Mesothelial cell of epicardium (in vitro differentiated cells): ENCODE measurements around the gene NGF. TPM values are rescaled to one million over a fixed set of nuclear protein-coding genes. Genes with fewer than 3 reads are reported as not detected.
"Not testable (repeated sequence)": the region's sequence is repeated elsewhere in the genome, so short reads cannot be mapped to it uniquely, and the experiment has no call there.

Experiments
- DNase-seq, 2 experiments: peaks; one replicate each; pipeline ENCODE4 v3.0.0; 2021; ENCODE audit warnings: low spot score in 2 of 2; ENCODE audit not compliant: unreplicated experiment in 2 of 2
- H3K27ac Mint-ChIP-seq: 2 replicates; pipeline ENCODE4 v1.8.0; 2021; ENCODE audit warnings: mixed read lengths
- H3K27me3 Mint-ChIP-seq: 2 replicates; pipeline ENCODE4 v1.8.0; 2021; ENCODE audit warnings: low read depth, mixed read lengths
- H3K36me3 Mint-ChIP-seq: 2 replicates; pipeline ENCODE4 v1.8.0; 2021; ENCODE audit warnings: mixed read lengths
- H3K4me1 Mint-ChIP-seq: 2 replicates; pipeline ENCODE4 v1.8.0; 2021; ENCODE audit warnings: mixed read lengths
- H3K4me3 Mint-ChIP-seq: 2 replicates; pipeline ENCODE4 v1.8.0; 2021; ENCODE audit warnings: mild to moderate bottlenecking, moderate library complexity, mixed read lengths
- H3K9me3 Mint-ChIP-seq: 2 replicates; pipeline ENCODE4 v1.8.0; 2021; ENCODE audit warnings: mixed read lengths
- total RNA-seq: library from RNA; stranded (reverse); gene quantifications from 3 replicates; pipeline ENCODE4 v1.2.1, GENCODE V29; 2021
- TF ChIP-seq, protein P1 (sequence below): fragments of 200-600 bp; sonication (generic); IDR thresholded peaks from one replicate; pipeline ENCODE4 v1.5.0; 2021; ENCODE audit warnings: antibody characterized with exemption; ENCODE audit not compliant: unreplicated experiment

The NGF gene
- total RNA-seq: 4.2 to 4.6 TPM (median 4.5 TPM) in 3 replicates

DNA sequence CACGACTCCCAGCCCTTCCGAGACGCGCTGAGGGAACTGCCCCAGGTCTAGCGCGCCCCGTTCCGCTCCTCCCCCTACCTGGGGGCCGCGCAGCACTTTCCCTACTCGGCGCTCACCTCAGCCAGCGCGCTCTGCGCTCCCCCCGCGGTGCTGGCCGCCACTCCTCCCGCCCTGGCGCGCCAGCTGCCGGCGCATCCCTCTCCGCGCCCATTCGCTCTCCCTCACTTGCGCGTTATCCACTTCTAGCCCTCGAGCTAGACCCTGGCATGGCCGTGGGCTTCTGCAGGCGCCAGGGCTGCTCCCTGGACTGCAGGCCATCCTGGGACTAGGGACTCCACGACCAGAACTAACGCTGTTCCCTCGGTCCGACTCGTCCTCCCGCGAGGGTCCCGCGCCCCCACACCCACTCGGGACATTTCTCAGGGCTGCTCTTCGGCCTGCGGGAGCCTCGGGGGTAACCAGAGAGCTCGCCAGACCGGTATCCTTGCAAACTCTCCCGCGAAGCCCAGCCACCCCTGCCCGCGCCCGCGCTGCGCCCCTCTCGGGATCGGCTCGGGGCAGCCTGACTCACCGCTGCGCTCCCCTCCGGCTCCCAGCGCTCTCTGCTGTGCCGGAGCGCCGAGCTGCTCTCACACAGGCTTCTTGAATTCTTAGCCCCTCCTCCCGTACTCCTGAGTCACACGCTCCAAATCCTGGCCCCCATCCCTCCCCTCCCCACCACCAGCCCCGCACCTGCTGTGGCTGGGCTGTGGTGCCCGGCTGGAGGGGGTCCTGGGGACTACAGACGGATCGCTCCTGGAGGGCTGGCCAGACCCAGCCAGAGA lies at the start of gene NGF:
Gene NGF (minus strand): TSS at position 617 of the 824 bp plus-strand sequence. CDS start 51,454 bp downstream, outside the sequence.
- H3K9me3 Mint-ChIP-seq: no peaks in the 10 kb centered on the region
- TF ChIP-seq, protein P1, sequence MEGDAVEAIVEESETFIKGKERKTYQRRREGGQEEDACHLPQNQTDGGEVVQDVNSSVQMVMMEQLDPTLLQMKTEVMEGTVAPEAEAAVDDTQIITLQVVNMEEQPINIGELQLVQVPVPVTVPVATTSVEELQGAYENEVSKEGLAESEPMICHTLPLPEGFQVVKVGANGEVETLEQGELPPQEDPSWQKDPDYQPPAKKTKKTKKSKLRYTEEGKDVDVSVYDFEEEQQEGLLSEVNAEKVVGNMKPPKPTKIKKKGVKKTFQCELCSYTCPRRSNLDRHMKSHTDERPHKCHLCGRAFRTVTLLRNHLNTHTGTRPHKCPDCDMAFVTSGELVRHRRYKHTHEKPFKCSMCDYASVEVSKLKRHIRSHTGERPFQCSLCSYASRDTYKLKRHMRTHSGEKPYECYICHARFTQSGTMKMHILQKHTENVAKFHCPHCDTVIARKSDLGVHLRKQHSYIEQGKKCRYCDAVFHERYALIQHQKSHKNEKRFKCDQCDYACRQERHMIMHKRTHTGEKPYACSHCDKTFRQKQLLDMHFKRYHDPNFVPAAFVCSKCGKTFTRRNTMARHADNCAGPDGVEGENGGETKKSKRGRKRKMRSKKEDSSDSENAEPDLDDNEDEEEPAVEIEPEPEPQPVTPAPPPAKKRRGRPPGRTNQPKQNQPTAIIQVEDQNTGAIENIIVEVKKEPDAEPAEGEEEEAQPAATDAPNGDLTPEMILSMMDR: no peak
- peak in 1 of 2 experiments; percentile 68 for DNase-seq
- peak within 1 kb of the TSS; percentile 77 for H3K27ac Mint-ChIP-seq
- H3K4me3 Mint-ChIP-seq: peak within 1 kb of the TSS; percentile 87
- no peaks in the 10 kb centered on the region for H3K36me3 Mint-ChIP-seq
- peaks cover 32% of the 10 kb centered on the region for H3K27me3 Mint-ChIP-seq
- H3K4me1 Mint-ChIP-seq: peaks cover 25% of the 10 kb centered on the region

DNA sequence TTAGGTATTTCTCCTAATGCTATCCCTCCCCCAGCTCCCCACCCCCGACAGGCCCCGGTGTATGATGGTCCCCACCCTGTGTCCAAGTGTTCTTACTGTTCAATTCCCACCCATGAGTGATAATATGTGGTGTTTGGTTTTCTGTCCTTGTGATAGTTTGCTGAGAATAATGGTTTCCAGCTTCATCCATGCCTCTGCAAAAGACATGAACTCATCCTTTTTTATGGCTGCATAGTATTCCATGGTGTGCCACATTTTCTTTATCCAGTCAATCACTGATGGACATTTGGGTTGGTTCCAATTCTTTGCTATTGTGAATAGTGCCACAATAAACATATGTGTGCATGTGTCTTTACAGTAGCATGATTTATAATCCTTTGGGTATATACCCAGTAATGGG lies 45.4 kb upstream of the NGF start:
- peaks cover 36% of the 10 kb centered on the region for H3K9me3 Mint-ChIP-seq
- not testable (repeated sequence) for H3K36me3 Mint-ChIP-seq, H3K4me3 Mint-ChIP-seq, H3K27me3 Mint-ChIP-seq, H3K27ac Mint-ChIP-seq, H3K4me1 Mint-ChIP-seq, DNase-seq

DNA sequence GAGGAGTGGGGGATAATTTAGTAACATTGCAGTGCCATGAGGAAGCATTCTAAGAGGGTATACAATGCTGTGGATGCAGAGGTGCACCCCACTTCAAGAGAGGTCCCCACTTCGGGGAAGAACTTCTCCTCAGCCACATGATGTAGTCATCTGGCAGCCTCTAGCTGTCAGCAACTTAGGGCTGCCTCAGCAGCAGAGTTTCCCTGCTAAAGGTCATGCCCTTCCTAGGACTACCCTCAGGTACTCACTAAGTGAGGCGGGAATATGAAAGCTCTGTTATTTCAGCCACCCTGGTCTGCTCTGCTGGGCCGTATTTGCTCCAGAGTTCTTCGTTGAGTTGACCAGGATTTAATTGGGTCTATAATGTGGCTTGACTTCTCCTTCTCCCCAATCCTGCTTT lies 41.9 kb upstream of the NGF start:
- Mint-ChIP-seq H3K27me3 (no peaks in the 10 kb centered on the region), H3K4me1 (no peaks in the 10 kb centered on the region), H3K27ac (no peak overlapping the region), H3K9me3 (peaks cover 9% of the 10 kb centered on the region), H3K4me3 (no peak overlapping the region), H3K36me3 (no peaks in the 10 kb centered on the region)
- TF ChIP-seq, protein P1: no peak
- no peak for DNase-seq

DNA sequence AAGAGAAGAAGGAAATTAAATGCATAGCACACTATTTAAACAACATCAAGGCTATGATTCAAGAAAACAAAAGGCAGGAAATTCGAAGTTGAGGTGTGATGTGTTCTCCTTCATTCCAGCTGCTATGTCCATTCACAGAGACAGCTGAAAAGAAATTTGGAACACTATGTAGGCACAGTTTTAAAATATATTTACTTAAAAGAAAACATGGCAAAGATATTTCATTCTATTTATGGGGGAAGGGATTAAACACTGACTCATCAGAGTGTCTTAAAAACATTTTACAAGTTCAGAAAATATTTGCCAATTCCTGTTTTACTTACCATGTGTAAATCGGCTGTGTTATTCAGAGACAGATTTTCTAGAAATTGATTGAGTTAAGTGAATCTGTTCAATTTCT lies 39.4 kb upstream of the NGF start:
- no peaks in the 10 kb centered on the region for H3K27me3 Mint-ChIP-seq
- no peak overlapping the region for H3K4me3 Mint-ChIP-seq
- TF ChIP-seq, protein P1: no peak
- H3K36me3 Mint-ChIP-seq: no peaks in the 10 kb centered on the region
- H3K9me3 Mint-ChIP-seq: peaks cover 4% of the 10 kb centered on the region
- H3K4me1 Mint-ChIP-seq: no peaks in the 10 kb centered on the region
- DNase-seq: no peak
- H3K27ac Mint-ChIP-seq: no peak overlapping the region

DNA sequence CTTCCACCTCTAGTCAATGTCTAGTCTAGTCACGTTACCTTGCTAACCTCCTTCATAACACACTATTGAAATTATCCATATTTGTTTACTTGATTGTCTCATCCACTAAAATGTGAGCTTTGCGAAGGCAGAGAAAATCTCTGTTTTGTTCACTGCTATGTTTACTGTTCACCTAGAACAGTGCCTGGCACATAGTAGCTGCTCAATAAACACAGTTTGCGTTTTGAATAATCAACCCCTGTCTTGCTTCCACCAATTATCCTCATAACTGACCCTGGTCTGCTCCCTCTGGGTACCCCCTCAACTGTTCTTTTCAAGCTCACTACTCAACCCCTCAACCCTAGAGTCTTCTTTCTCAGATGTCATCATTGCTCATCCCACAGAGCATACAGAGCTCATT lies 36.5 kb upstream of the NGF start:
- Mint-ChIP-seq H3K27ac (no peak overlapping the region), H3K9me3 (peaks cover 4% of the 10 kb centered on the region), H3K36me3 (no peaks in the 10 kb centered on the region), H3K4me3 (no peak overlapping the region), H3K27me3 (no peaks in the 10 kb centered on the region), H3K4me1 (no peaks in the 10 kb centered on the region)
- DNase-seq: no peak
- TF ChIP-seq, protein P1: no peak

DNA sequence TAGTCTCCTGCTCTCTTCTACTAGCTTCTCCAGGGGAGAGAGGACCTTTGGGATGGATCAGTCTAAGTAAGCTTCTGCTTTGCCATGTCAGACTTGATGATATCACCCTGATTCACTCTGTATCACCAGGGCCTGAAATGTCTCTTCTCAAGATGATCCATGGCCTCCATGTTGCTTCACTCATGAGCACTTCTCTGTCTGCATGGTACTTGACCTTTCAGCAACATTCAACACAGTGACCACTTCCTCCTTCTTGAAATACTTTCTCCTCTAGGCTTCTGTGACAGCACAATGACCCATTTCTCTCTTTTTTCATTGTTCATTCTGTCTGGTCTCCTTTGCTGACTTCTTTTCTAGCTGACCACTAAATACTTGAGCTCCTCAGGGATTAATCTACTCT lies 35.3 kb upstream of the NGF start:
- Mint-ChIP-seq H3K36me3 (no peaks in the 10 kb centered on the region), H3K27ac (no peak overlapping the region), H3K4me1 (no peaks in the 10 kb centered on the region), H3K4me3 (no peak overlapping the region), H3K27me3 (no peaks in the 10 kb centered on the region), H3K9me3 (no peaks in the 10 kb centered on the region)
- no peak for DNase-seq
- TF ChIP-seq, protein P1: no peak
